ENCODE measurements around the gene TAC4. TPM values are rescaled to one million over a fixed set of nuclear protein-coding genes. Genes with fewer than 3 reads are reported as not detected.

Gene TAC4
- total and polyA plus RNA-seq, 2 of the 13 experiments (the other 11 are each of a cell fraction or from before 2014, with no cell fraction given): not detected

GRCh38 chr17:49862781-49863331 lies 15.0 kb upstream of the TAC4 start:
- WGBS (ENCODE audit: low lambda C conversion rate): 13% methylated on average over 4 of the region's 17 CpGs
- ChIA-PET POLR2A (interaction anchor here (0.8 to 2.5 kb wide), 2 partner anchors 132 to 134 kb away, joined by 3 to 7 read pairs; partner anchors contain the start of gene DLX3), CTCF (ENCODE audit: low intra/inter-chr PET ratio, low total read pairs) (interaction anchor here (5.0 kb wide), 1 partner anchor 133 kb away, joined by 284 read pairs; the partner anchor contains the start of gene DLX3)
- ATAC-seq: peak; percentile 66
- Histone ChIP-seq H3K79me2 (ENCODE audit: insufficient read depth, low read length) (no peaks in the 10 kb centered on the region), H4K20me1 (ENCODE audit: insufficient read depth, low read length) (no peaks in the 10 kb centered on the region), H3K27ac (ENCODE audit: extremely low read length, insufficient read depth, low read length) (peak overlapping the region; percentile 41), H3K9me3 (ENCODE audit: low read length) (no peaks in the 10 kb centered on the region), H3K4me2 (ENCODE audit: low read depth, low read length) (peak overlapping the region; percentile 29; the same call in 1 of the 2 replicates), H3K4me3 (replicated peaks in 1 of 3; ENCODE audit: insufficient read depth in 1 of 3, low read depth in 2 of 3, low read length in 3 of 3) (peak overlapping the region in 1 of 3 experiments; percentile 27; a peak in 1 of 6 replicates), H3K9ac (ENCODE audit: insufficient read depth, low read depth, low read length) (no peak overlapping the region), H2AFZ (ENCODE audit: low read length) (no peak overlapping the region), H3K36me3 (replicated peaks in 1 of 2; ENCODE audit: control insufficient read depth in 1 of 2, insufficient read depth in 2 of 2, low read length in 2 of 2) (no peaks in the 10 kb centered on the region), H3K27me3 (ENCODE audit: control insufficient read depth in 1 of 2, insufficient read depth in 2 of 2, low read length in 2 of 2) (peaks cover 0 to 11% of the 10 kb centered on the region in 2 experiments; a peak in 1 of 5 replicates), H3K4me1 (ENCODE audit: insufficient read depth, low read length) (peaks cover 56% of the 10 kb centered on the region)
- in situ Hi-C loops (cut with HindIII; ENCODE audit: extremely low pct_ligation_motif_present, low pct_unique_long_range_greater_than_20kb) (loop anchor here (5.0 to 10.0 kb wide), 2 partner anchors 134 to 222 kb away; partner anchors contain the start of gene DLX3), intact Hi-C loops (cut with micrococcal nuclease; ENCODE audit: unreplicated experiment) (loop anchor here (10.0 kb wide), 1 partner anchor 222 kb away; no protein-coding TSS in a partner anchor)
- FAIRE-seq: peak; percentile 43
- peak; percentile 79 for DNase-seq (ENCODE audit: low spot score)
- BruUV-seq (replicated peaks): no TSS peak
- TF ChIP-seq MAZ (IDR thresholded peaks at IDR 0.05; ENCODE audit: borderline replicate concordance, low read depth, low read length): peak; percentile 81
- TF ChIP-seq MAZ (CRISPR knock-in tag; IDR thresholded peaks at IDR 0.05; ENCODE audit: low read depth): peak; percentile 81
- TF ChIP-seq GPN1 (CRISPR knock-in tag; IDR thresholded peaks at IDR 0.05; ENCODE audit: borderline replicate concordance): no peak
- TF ChIP-seq ZBTB46 (CRISPR knock-in tag; IDR thresholded peaks at IDR 0.05; ENCODE audit: borderline replicate concordance): no peak
- TF ChIP-seq ZNF101 (CRISPR knock-in tag; IDR thresholded peaks at IDR 0.05; ENCODE audit: borderline replicate concordance, low read depth): no peak
- TF ChIP-seq ZFP90 (CRISPR knock-in tag; IDR thresholded peaks at IDR 0.05; ENCODE audit: borderline replicate concordance): 0 out of 2 replicates have a peak, but pooled peaks have one; percentile 38
- TF ChIP-seq PHF21A (CRISPR knock-in tag; IDR thresholded peaks at IDR 0.05): peak; percentile 48; the same call in 1 of the 2 replicates
- TF ChIP-seq IRX3 (CRISPR knock-in tag; IDR thresholded peaks at IDR 0.05; ENCODE audit: borderline replicate concordance, low read depth): no peak
- no peak for TF ChIP-seq MAX (IDR thresholded peaks at IDR 0.05)
- no peak for TF ChIP-seq PRDM4 (CRISPR knock-in tag; IDR thresholded peaks at IDR 0.05; ENCODE audit: borderline replicate concordance)
- no peak for TF ChIP-seq ZNF431 (CRISPR knock-in tag; IDR thresholded peaks at IDR 0.05; ENCODE audit: borderline replicate concordance, low read depth)
- no peak for TF ChIP-seq MLX (CRISPR knock-in tag; IDR thresholded peaks at IDR 0.05)
- no peak for TF ChIP-seq BATF2 (CRISPR knock-in tag; IDR thresholded peaks at IDR 0.05)
- peak; percentile 35; the same call in 1 of the 2 replicates for TF ChIP-seq HOXA3 (CRISPR knock-in tag; IDR thresholded peaks at IDR 0.05)
- 0 out of 2 replicates have a peak, but pooled peaks have one; percentile 48 for TF ChIP-seq ZNF205 (CRISPR knock-in tag; IDR thresholded peaks at IDR 0.05)
- TF ChIP-seq SRSF1 (optimal IDR thresholded peaks at IDR 0.05; ENCODE audit: low read depth, low read length): no peak

Data from HepG2 (cell line).